ENCODE results near the gene OTOGL.

DNA sequence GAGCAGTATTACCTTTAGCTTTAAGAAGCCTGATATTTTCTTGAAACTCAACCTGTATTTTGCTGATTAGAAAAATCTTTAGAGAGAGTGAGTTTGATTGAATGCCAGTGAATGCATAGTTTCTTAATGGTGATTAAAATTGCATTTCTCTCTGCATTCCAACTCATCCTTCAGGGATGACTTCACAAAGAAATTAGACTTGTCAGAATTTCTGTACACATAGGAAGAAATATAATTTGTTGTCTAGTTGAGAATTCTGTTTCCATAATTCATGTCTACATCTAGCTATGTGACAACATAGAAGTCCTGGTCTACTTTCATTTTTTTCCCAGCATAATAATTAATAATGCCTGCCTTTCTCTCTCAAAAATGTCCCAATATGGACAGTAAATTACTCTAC lies 136.6 kb downstream of the OTOGL start:
- TF ChIP-seq, protein P1, sequence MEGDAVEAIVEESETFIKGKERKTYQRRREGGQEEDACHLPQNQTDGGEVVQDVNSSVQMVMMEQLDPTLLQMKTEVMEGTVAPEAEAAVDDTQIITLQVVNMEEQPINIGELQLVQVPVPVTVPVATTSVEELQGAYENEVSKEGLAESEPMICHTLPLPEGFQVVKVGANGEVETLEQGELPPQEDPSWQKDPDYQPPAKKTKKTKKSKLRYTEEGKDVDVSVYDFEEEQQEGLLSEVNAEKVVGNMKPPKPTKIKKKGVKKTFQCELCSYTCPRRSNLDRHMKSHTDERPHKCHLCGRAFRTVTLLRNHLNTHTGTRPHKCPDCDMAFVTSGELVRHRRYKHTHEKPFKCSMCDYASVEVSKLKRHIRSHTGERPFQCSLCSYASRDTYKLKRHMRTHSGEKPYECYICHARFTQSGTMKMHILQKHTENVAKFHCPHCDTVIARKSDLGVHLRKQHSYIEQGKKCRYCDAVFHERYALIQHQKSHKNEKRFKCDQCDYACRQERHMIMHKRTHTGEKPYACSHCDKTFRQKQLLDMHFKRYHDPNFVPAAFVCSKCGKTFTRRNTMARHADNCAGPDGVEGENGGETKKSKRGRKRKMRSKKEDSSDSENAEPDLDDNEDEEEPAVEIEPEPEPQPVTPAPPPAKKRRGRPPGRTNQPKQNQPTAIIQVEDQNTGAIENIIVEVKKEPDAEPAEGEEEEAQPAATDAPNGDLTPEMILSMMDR (IDR thresholded peaks at IDR 0.05 in 8 of 11, conservative IDR thresholded peaks at IDR 0.05 in 3 of 11): no peak
- TF ChIP-seq POLR2AphosphoS5 (IDR thresholded peaks at IDR 0.05): no peak
